Astrocyte of the cerebellum (primary cell): ENCODE measurements around the gene NUP188.
"Not testable (repeated sequence)": the region's sequence is repeated elsewhere in the genome, so short reads cannot be mapped to it uniquely, and the experiment has no call there.

Experiments
- DNase-seq: peaks from one replicate; pipeline ENCODE4 v3.0.0-alpha.2; 2011; ENCODE audit warnings: low read depth
- H3K4me3 ChIP-seq: 2 replicates; pipeline ENCODE4 v1.5.1; 2011; ENCODE audit warnings: mild to moderate bottlenecking, low read depth, low read length, moderate library complexity
- CTCF ChIP-seq: IDR thresholded peaks from 2 replicates; pipeline ENCODE4 v1.5.1; 2012; ENCODE audit warnings: low read length, low read depth, moderate library complexity, mild to moderate bottlenecking; ENCODE audit errors: missing control alignments
- in situ Hi-C: cut with HindIII; loops from 2 replicates; pipeline ENCODE4 v1.10.0; 2017; ENCODE audit warnings: low sequenced_read_pairs

Gene NUP188

GRCh38 chr9:128998462-128998861 lies 51.0 kb downstream of the NUP188 start:
- no peak for TF ChIP-seq CTCF

GRCh38 chr9:128999581-129000206 lies 52.2 kb downstream of the NUP188 start:
- TF ChIP-seq CTCF = no peak
- DNase-seq = no peak
- in situ Hi-C loops = no loop called here
- no peak overlapping the region for H3K4me3 ChIP-seq

More at GRCh38 chr9:128998462-128998861, 51.0 kb downstream of the NUP188 start:
- H3K4me3 ChIP-seq = no peak overlapping the region
- in situ Hi-C loops = no loop called here
- DNase-seq = no peak

GRCh38 chr9:129001504-129002325 lies 54.2 kb downstream of the NUP188 start:
- in situ Hi-C loops = no loop called here
- TF ChIP-seq CTCF = no peak
- DNase-seq = no peak
- H3K4me3 ChIP-seq = no peak overlapping the region

- H3K4me3 ChIP-seq = no peak overlapping the region
- DNase-seq = no peak
- in situ Hi-C loops = no loop called here
- TF ChIP-seq CTCF = no peak
Measured at GRCh38 chr9:129002992-129003391, 55.5 kb downstream of the NUP188 start.

- in situ Hi-C loops, H3K4me3 ChIP-seq, DNase-seq: not testable (repeated sequence)
Measured at GRCh38 chr9:129004173-129004572, 56.7 kb downstream of the NUP188 start.

- no peak overlapping the region for H3K4me3 ChIP-seq
- TF ChIP-seq CTCF = no peak
- no peak for DNase-seq
- in situ Hi-C loops = no loop called here
Measured at GRCh38 chr9:129005336-129005997, 58.0 kb downstream of the NUP188 start.
